Stimulated activated CD8-positive, alpha-beta memory T cell treated with anti-CD3 and anti-CD28 coated beads, Interleukin-7, amount 100 ng/mL, for 48 hours (primary cell): ENCODE results near the gene KLK12.

Experiments
- DNase-seq, 2 donors: peaks; one replicate each; pipeline ENCODE4 v3.0.0-alpha.2; 2020; ENCODE audit warnings: low read depth in 1 of 2; ENCODE audit errors: extremely low read depth in 1 of 2

Gene KLK12, protein sequence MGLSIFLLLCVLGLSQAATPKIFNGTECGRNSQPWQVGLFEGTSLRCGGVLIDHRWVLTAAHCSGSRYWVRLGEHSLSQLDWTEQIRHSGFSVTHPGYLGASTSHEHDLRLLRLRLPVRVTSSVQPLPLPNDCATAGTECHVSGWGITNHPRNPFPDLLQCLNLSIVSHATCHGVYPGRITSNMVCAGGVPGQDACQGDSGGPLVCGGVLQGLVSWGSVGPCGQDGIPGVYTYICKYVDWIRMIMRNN

DNA sequence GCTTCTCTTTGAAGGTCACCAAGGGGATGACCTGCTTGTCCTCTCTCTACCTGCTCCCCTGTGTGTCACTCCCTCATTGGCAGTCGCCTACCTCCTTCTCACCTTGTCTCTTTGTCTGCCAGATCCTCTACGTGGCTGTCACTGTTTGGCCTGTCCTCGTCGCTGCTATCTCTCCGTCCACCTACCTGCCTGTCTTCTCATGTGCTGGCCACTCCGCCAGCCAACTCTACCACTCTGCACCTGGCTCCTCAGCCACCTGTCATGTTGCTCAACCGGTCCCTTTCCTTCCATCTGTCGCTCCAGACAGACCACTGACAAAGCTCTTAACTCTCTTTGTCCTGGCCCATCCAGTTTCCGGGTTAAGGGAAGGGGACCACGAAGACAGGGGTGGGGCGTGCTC, at the start of gene KLK12:
Gene KLK12, minus strand, starts transcription at position 299 of the 400 bp plus-strand sequence. CDS start 381 bp downstream, outside the sequence.
- DNase-seq: no peak

- no peak for DNase-seq
These were observed 49.7 kb upstream of the KLK12 start for GRCh38 chr19:51084505-51084904.

DNA sequence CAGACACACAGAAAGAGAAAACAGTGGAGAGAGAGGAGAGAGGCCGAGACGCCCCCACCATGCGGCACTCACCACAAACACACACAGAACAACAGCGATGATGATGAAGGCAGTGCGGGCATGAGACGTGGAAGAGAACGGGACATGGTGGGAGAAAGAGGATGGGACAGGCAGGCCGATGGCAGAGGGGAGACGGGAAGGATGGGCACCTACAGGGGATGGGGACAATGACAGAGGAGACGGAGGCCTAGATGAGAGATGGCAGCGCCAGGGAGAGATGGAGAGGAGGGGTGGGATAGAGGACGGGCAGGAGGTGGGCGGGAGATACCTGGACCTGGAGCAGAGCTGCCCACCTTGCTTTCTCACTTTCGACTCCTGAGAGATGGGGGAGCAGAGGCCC, 49.0 kb upstream of the KLK12 start:
- DNase-seq: no peak

DNA sequence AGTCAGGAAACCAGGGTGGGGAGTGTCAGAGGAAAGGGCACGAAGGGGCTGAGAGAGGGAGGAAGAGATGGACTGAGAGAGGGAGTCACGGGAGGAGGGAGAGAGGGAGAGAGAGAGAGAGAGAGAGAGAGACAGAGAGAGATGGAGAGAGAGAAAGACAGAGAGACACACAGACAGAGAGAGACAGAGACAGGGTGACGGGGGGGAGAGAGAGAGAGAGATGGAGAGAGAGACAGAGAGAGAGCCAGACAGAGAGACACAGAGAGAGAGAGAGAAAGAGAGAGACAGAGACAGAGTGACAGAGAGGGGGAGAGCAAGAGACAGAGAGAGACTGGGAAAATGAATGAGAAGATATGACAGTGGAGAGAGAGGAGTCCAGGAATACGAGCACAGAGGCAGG, 48.4 kb upstream of the KLK12 start:
- DNase-seq: no peak

- no peak for DNase-seq
These were observed 47.8 kb upstream of the KLK12 start, which contains the start of gene KLK14 for GRCh38 chr19:51082611-51083010. KLK14 (minus strand) TSS chr19:51082887; CDS start chr19:51082614, 273 bp downstream.

GRCh38 chr19:51081476-51081875, 46.7 kb upstream of the KLK12 start:
- no peak for DNase-seq

- DNase-seq: no peak
These were observed 44.8 kb upstream of the KLK12 start for GRCh38 chr19:51079481-51080110.

DNA sequence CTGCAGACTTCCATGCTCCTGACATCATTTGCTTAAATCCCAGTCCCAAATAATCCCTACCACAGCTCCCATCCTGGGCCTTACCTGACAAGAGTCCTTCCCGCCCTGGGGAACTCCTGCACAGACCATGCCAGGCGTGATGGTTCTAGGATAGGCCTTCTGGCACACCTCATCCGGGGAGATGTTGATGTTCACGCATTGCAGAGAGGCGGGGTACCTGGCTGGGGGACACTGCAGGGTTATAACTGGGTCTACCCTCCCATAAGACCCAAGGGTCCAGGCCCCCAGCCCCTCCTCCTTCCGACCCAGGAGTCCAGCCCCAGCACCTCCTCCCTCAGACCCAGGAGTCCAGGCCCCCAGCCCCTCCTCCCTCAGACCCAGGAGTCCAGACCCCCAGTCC, 43.9 kb upstream of the KLK12 start:
- DNase-seq: no peak

DNA sequence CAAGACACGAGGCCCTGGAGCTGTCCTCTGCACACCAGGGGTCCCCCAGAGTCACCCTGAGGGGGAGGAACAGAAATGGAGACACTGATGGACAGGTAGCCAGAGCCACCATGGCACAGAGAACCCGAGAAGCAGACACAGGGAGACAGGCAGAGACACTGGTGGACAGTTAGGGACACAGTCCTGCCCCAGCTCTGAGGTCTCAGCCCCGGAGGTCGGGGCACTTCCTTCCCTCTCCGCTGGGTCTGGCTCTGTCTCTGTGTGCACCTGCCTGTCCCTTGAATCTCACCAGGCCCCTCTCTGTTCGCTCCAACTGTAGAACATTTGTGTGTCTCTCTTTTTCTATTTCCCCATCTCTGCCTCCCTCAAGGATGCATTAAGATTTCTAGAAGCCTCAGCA, 43.3 kb upstream of the KLK12 start:
- DNase-seq: no peak

- DNase-seq: no peak
These were observed 41.9 kb upstream of the KLK12 start for GRCh38 chr19:51076631-51077213.

GRCh38 chr19:51075998-51076397, 41.2 kb upstream of the KLK12 start:
- no peak for DNase-seq

GRCh38 chr19:51071095-51071405, 36.2 kb upstream of the KLK12 start:
- no peak for DNase-seq

DNA sequence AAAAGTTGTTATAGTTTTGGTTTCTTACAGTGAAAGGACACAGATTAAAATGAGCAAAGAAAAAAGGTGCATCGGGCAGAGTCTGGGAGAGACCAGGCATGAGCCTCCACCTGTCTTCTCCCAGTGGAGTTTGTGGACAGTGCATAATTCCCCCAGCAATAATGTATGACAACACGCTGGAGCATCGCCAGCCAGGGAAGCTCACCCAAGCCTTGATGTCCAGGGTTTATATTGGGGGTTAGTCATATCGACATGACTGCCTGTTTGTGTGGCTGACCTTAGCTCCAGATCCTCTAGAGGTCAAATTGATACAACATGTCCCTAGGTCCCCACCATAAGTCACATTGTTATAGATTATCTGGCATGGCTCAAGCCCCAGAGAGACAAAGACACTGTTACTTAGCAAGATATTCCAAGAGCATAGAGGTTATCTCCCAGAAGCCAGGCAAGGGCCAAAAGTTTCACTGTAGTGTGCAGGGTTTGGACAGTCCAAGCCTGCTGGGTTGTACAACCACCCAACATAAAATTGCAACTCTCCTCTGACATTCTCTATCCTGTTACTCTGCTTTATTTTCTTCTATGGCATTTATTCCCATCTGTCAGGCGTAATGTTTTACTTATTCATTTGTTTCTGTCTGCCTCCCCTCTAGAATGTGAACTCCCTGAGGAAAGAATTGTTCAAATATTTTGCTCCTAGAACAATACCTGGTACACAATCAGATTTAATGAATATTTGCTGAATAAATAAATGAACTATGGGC, 35.7 kb upstream of the KLK12 start:
- no peak for DNase-seq

DNA sequence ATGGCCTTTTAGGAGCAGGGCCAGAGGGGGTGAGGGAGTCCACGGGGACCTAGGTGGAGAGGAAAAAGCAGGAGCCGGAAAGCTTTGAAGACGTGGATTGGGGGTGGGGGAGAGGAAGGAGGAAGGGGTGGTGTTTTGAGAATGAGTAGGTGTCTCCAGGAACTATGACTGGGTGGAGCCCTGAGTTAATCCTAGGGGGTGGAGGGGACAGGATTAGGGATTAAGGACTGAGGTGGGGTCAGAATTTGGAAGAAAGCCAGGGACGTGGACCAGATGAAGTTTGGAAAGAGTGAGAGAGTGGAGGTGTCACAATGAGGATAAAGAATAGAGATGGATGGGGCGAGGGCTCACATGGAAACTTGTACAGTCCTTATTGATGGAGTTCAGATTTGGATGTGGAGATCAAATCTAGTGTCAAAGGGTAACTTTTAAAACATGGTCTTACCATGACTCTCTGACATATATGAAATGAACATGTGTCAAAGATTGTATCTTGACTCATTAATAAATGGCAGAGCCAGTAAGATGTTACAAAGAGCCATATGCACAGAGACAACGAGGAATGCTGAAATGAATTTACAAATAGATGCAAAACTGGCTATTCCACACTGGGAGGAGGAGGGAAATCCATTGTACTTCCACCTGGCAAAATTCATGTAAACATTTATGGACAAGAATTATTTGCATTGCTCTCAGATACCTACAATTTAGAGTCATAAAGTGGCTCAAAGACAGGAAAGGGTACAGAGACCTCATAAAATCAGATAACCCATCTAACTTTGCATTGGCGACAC, 31.8 kb upstream of the KLK12 start:
- DNase-seq: no peak

GRCh38 chr19:51065221-51065960, 30.6 kb upstream of the KLK12 start:
- no peak for DNase-seq

GRCh38 chr19:51064534-51065220, 29.9 kb upstream of the KLK12 start, which contains the start of gene KLK13:
KLK13 (minus strand) TSS chr19:51065092; CDS start chr19:51065067, 25 bp downstream.
- no peak for DNase-seq

DNA sequence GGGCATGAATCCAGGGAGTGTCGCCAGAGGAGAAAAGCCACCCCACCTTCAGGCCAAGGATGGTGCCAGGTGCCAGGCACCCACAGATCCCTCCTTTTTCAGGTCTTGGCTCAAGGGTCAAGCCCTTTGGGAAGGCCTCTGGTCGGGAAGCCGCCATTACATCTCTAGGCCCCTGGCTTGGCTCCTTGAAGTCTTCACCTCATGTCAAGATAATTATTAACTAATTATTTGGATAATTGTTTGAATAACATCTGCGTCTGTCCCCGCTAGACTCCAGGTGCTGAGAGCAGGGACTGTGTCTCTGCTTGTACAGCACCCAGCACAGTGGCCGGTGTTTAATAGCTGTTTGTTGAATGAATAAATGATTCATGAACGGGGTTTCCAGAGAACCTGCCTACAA, 28.9 kb upstream of the KLK12 start:
- no peak for DNase-seq

DNA sequence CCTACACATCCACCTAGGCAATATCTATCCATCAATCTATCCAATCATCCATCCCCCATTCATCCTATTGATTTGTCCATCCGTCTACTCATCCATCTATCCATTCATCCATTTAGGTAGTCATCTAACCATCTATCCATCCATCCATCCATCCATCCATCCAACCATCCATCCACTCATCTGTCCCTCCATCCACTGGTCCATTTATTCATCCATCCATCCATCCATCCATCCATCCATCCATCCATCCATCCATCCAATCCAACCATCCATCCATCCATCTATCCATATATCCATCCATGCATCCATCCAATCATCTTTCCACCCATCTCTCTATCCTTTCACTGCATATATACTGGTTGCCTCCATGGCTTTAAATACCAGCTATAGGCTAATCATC, 26.2 kb upstream of the KLK12 start:
- DNase-seq: no peak

- DNase-seq: no peak
These were observed 25.5 kb upstream of the KLK12 start for GRCh38 chr19:51060336-51060735.

DNA sequence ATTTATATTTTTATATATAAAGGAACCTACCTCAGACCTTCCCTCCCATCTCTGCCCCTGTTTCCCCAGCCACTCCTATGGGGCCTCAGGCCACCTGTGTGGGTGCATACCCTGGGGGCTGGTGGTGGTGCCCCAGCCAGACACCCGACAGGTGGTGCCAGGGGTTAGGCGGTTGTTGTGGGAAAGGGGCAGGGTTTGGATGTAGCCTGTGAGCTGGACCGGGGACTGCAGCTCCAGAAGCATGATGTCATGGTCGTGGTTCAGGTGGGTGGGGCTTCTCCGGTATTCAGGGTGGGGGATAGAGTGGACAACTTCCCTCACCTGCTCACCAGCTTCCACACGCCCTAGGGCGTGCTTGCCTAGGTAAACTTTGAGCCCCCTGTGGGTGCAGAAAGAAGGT, 24.9 kb upstream of the KLK12 start:
- DNase-seq: no peak
